ENCODE measurements around the gene CCDC6. TPM values are rescaled to one million over a fixed set of nuclear protein-coding genes. Genes with fewer than 3 reads are reported as not detected.

CCDC6 gene
- total and polyA plus RNA-seq, 2 experiments from 2014 or later: 22.3 to 49.8 TPM

GRCh38 chr10:59823111-59823510, 83.2 kb downstream of the CCDC6 start:
- H3K79me2 ChIP-seq: peaks cover 54% of the 10 kb centered on the region
- no peaks in the 10 kb centered on the region for H3K9me3 ChIP-seq (ENCODE audit: low read depth)
- H3K36me3 ChIP-seq (replicated peaks; ENCODE audit: insufficient read depth, low read depth): no peaks in the 10 kb centered on the region
- no peaks in the 10 kb centered on the region for H3K27me3 ChIP-seq
- no peak overlapping the region for H3K27ac ChIP-seq
- H2AFZ ChIP-seq: no peak overlapping the region
- DNase-seq (ENCODE audit: low spot score): no peak
- no peaks in the 10 kb centered on the region for H3K9me2 ChIP-seq (replicated peaks; ENCODE audit: insufficient read depth)
- no peaks in the 10 kb centered on the region for H3K4me1 ChIP-seq (ENCODE audit: insufficient read depth)
- peaks cover 8% of the 10 kb centered on the region for H4K20me1 ChIP-seq (ENCODE audit: insufficient read depth, poor library complexity, severe bottlenecking)
- no peak overlapping the region for H3K4me2 ChIP-seq
- 95% methylated on average over 6 of the region's 6 CpGs for WGBS (ENCODE audit: low lambda C conversion rate, missing lambda C conversion rate)
- no peak for TF ChIP-seq EZH2phosphoT487 (IDR thresholded peaks at IDR 0.05; ENCODE audit: low read depth, severe bottlenecking, unreplicated experiment)
- TF ChIP-seq EZH2 (IDR thresholded peaks at IDR 0.05; ENCODE audit: borderline replicate concordance): no peak
- TF ChIP-seq CTCF (IDR thresholded peaks at IDR 0.05; ENCODE audit: poor library complexity): no peak
- no peak overlapping the region for H3K4me3 ChIP-seq

DNA sequence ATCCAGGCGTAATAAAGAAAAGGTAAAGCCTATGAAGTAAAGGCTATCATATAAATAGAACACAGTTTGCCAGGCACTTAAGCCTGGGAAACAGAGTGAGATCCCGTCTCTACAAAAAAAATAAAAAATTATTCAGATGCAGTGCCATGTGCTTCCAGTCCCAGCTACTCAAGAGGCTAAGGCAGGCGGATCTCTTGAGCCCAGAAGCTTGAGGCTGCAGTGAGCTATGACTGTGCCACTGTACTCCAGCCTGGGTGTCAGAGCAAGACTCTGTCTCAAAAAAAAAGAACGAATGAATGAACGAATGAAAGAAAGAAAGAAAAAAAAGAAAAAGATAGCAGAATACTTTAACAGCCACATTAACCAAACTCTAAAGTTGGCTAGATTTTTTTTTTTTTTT, 85.9 kb downstream of the CCDC6 start:
- Histone ChIP-seq H3K27me3 (no peaks in the 10 kb centered on the region), H3K79me2 (peaks cover 48% of the 10 kb centered on the region), H3K4me2 (no peak overlapping the region), H3K27ac (no peak overlapping the region), H3K9me2 (replicated peaks; ENCODE audit: insufficient read depth) (no peaks in the 10 kb centered on the region), H3K4me3 (no peak overlapping the region), H2AFZ (no peak overlapping the region), H4K20me1 (ENCODE audit: insufficient read depth, poor library complexity, severe bottlenecking) (peaks cover 8% of the 10 kb centered on the region), H3K9me3 (ENCODE audit: low read depth) (no peaks in the 10 kb centered on the region), H3K4me1 (ENCODE audit: insufficient read depth) (no peaks in the 10 kb centered on the region), H3K36me3 (replicated peaks; ENCODE audit: insufficient read depth, low read depth) (no peaks in the 10 kb centered on the region)
- TF ChIP-seq EZH2phosphoT487 (IDR thresholded peaks at IDR 0.05; ENCODE audit: low read depth, severe bottlenecking, unreplicated experiment) (no peak), EZH2 (IDR thresholded peaks at IDR 0.05; ENCODE audit: borderline replicate concordance) (no peak), CTCF (IDR thresholded peaks at IDR 0.05; ENCODE audit: poor library complexity) (no peak)
- 92% methylated on average over 5 of the region's 5 CpGs for WGBS (ENCODE audit: low lambda C conversion rate, missing lambda C conversion rate)
- DNase-seq (ENCODE audit: low spot score): no peak

- H3K27ac ChIP-seq: no peak overlapping the region
- no peak for DNase-seq (ENCODE audit: low spot score)
- H3K27me3 ChIP-seq: no peaks in the 10 kb centered on the region
- no peak overlapping the region for H3K4me3 ChIP-seq
- peaks cover 8% of the 10 kb centered on the region for H4K20me1 ChIP-seq (ENCODE audit: insufficient read depth, poor library complexity, severe bottlenecking)
- H3K36me3 ChIP-seq (replicated peaks; ENCODE audit: insufficient read depth, low read depth): no peaks in the 10 kb centered on the region
- no peaks in the 10 kb centered on the region for H3K4me1 ChIP-seq (ENCODE audit: insufficient read depth)
- no peak for TF ChIP-seq EZH2 (IDR thresholded peaks at IDR 0.05; ENCODE audit: borderline replicate concordance)
- no peaks in the 10 kb centered on the region for H3K9me3 ChIP-seq (ENCODE audit: low read depth)
- H2AFZ ChIP-seq: no peak overlapping the region
- WGBS (ENCODE audit: low lambda C conversion rate, missing lambda C conversion rate): 100% methylated on average over 2 of the region's 2 CpGs
- H3K4me2 ChIP-seq: no peak overlapping the region
- H3K9me2 ChIP-seq (replicated peaks; ENCODE audit: insufficient read depth): no peaks in the 10 kb centered on the region
- peaks cover 47% of the 10 kb centered on the region for H3K79me2 ChIP-seq
These were observed 86.7 kb downstream of the CCDC6 start for GRCh38 chr10:59819683-59820082.

- Histone ChIP-seq H4K20me1 (ENCODE audit: insufficient read depth, poor library complexity, severe bottlenecking) (peaks cover 8% of the 10 kb centered on the region), H3K4me2 (no peak overlapping the region), H3K4me1 (ENCODE audit: insufficient read depth) (no peaks in the 10 kb centered on the region), H3K4me3 (no peak overlapping the region), H3K9me2 (replicated peaks; ENCODE audit: insufficient read depth) (no peaks in the 10 kb centered on the region), H3K79me2 (peaks cover 43% of the 10 kb centered on the region), H3K9me3 (ENCODE audit: low read depth) (no peaks in the 10 kb centered on the region), H3K36me3 (replicated peaks; ENCODE audit: insufficient read depth, low read depth) (no peaks in the 10 kb centered on the region), H3K27me3 (no peaks in the 10 kb centered on the region), H3K27ac (no peak overlapping the region), H2AFZ (no peak overlapping the region)
- 100% methylated on average over 1 of the region's 1 CpG for whole genome bisulfite sequencing (ENCODE audit: low lambda C conversion rate, missing lambda C conversion rate)
- TF ChIP-seq EZH2 (IDR thresholded peaks at IDR 0.05; ENCODE audit: borderline replicate concordance) (no peak), EZH2phosphoT487 (IDR thresholded peaks at IDR 0.05; ENCODE audit: low read depth, severe bottlenecking, unreplicated experiment) (no peak), CTCF (IDR thresholded peaks at IDR 0.05; ENCODE audit: poor library complexity) (no peak)
- no peak for DNase-seq (ENCODE audit: low spot score)
These were observed 87.1 kb downstream of the CCDC6 start for GRCh38 chr10:59819265-59819664.
